Nephron (organoid): Measurements from ENCODE around the gene JAKMIP1.

Source experiments
- H3K27ac Mint-ChIP-seq, 3 experiments: 2 replicates each; pipeline ENCODE4 v1.8.0; 2020; ENCODE audit warnings: mixed read lengths in 3 of 3, mild to moderate bottlenecking in 2 of 3, moderate library complexity in 1 of 3
- H3K27me3 Mint-ChIP-seq: 2 replicates; pipeline ENCODE4 v1.8.0; 2021; ENCODE audit warnings: low read depth, mild to moderate bottlenecking, moderate library complexity, mixed read lengths
- H3K36me3 Mint-ChIP-seq: 2 replicates; pipeline ENCODE4 v1.8.0; 2020; ENCODE audit warnings: low read depth, mixed read lengths
- H3K4me1 Mint-ChIP-seq: 2 replicates; pipeline ENCODE4 v1.8.0; 2020; ENCODE audit warnings: mixed read lengths
- H3K4me3 Mint-ChIP-seq, 3 experiments: 2 replicates each; pipeline ENCODE4 v1.8.0; 2020; ENCODE audit warnings: mild to moderate bottlenecking in 3 of 3, mixed read lengths in 3 of 3, moderate library complexity in 2 of 3
- H3K9me3 Mint-ChIP-seq: 2 replicates; pipeline ENCODE4 v1.8.0; 2020; ENCODE audit warnings: mixed read lengths
- CTCF ChIP-seq, 3 experiments: fragments of 200-600 bp; sonication (generic); IDR thresholded peaks; one replicate each; pipeline ENCODE4 v1.5.0; 2021; ENCODE audit warnings: antibody characterized with exemption in 3 of 3; ENCODE audit not compliant: unreplicated experiment in 3 of 3

JAKMIP1 gene

GRCh38 chr4:6241062-6241845, 40.9 kb upstream of the JAKMIP1 start:
- Mint-ChIP-seq H3K9me3 (peaks cover 4% of the 10 kb centered on the region), H3K27me3 (peaks cover 50% of the 10 kb centered on the region), H3K4me3 (no peak overlapping the region), H3K4me1 (no peaks in the 10 kb centered on the region), H3K27ac (no peak overlapping the region), H3K36me3 (no peaks in the 10 kb centered on the region)
- no peak for TF ChIP-seq CTCF (IDR thresholded peaks at IDR 0.05; ENCODE audit: unreplicated experiment in 3 of 3)

GRCh38 chr4:6239968-6240367, 39.6 kb upstream of the JAKMIP1 start:
- Mint-ChIP-seq H3K27me3 (peaks cover 44% of the 10 kb centered on the region), H3K4me3 (no peak overlapping the region), H3K27ac (no peak overlapping the region), H3K9me3 (peaks cover 3% of the 10 kb centered on the region), H3K4me1 (no peaks in the 10 kb centered on the region), H3K36me3 (no peaks in the 10 kb centered on the region)
- no peak for TF ChIP-seq CTCF (IDR thresholded peaks at IDR 0.05; ENCODE audit: unreplicated experiment in 3 of 3)

- H3K27ac Mint-ChIP-seq: no peak overlapping the region
- peaks cover 39% of the 10 kb centered on the region for H3K27me3 Mint-ChIP-seq
- H3K4me1 Mint-ChIP-seq: no peaks in the 10 kb centered on the region
- no peak overlapping the region for H3K4me3 Mint-ChIP-seq
- H3K36me3 Mint-ChIP-seq: no peaks in the 10 kb centered on the region
- TF ChIP-seq CTCF (IDR thresholded peaks at IDR 0.05; ENCODE audit: unreplicated experiment in 3 of 3): no peak
- no peaks in the 10 kb centered on the region for H3K9me3 Mint-ChIP-seq
Measured at GRCh38 chr4:6239486-6239885, 39.1 kb upstream of the JAKMIP1 start.

GRCh38 chr4:6236816-6237390, 36.6 kb upstream of the JAKMIP1 start:
- Mint-ChIP-seq H3K4me3 (no peak overlapping the region), H3K36me3 (no peaks in the 10 kb centered on the region), H3K4me1 (no peaks in the 10 kb centered on the region), H3K9me3 (no peaks in the 10 kb centered on the region), H3K27me3 (peaks cover 15% of the 10 kb centered on the region), H3K27ac (no peak overlapping the region)
- no peak for TF ChIP-seq CTCF (IDR thresholded peaks at IDR 0.05; ENCODE audit: unreplicated experiment in 3 of 3)

GRCh38 chr4:6235901-6236640, 35.7 kb upstream of the JAKMIP1 start:
- Mint-ChIP-seq H3K9me3 (no peaks in the 10 kb centered on the region), H3K36me3 (no peaks in the 10 kb centered on the region), H3K4me1 (no peaks in the 10 kb centered on the region), H3K4me3 (no peak overlapping the region), H3K27ac (no peak overlapping the region), H3K27me3 (peaks cover 9% of the 10 kb centered on the region)
- no peak for TF ChIP-seq CTCF (IDR thresholded peaks at IDR 0.05; ENCODE audit: unreplicated experiment in 3 of 3)
